Stimulated activated CD4-positive, alpha-beta T cell treated with anti-CD3 and anti-CD28 coated beads, Interleukin-1b, Interleukin-23, amount 100 ng/mL, for 24 hours (primary cell): ENCODE data around the gene ABTB2.

ENCODE experiments used
- DNase-seq, 4 experiments: peaks; one replicate each; pipeline ENCODE4 v3.0.0-alpha.2; 2020; ENCODE audit warnings: low read depth in 4 of 4, low spot score in 1 of 4

ABTB2 gene

DNA sequence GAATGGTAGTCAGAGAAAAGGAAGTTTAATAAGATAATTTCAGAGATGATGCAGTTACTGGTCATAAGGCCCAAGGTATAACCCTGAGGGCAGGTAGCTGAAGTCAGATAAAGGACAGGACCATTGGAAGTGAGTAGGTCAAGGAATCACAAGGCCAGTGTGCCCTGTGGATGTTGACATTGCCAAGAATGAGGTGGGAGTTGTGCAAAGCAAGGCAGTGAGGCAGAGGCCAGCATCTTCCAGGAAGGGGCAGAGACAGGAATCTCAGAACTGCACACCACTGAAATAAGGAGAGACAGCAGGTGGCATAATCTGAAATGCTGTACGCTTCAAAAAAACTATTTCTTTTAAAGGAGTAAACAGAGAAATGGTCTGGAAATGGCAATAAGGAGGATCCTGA is 61.4 kb downstream of the ABTB2 start:
- no peak for DNase-seq

DNA sequence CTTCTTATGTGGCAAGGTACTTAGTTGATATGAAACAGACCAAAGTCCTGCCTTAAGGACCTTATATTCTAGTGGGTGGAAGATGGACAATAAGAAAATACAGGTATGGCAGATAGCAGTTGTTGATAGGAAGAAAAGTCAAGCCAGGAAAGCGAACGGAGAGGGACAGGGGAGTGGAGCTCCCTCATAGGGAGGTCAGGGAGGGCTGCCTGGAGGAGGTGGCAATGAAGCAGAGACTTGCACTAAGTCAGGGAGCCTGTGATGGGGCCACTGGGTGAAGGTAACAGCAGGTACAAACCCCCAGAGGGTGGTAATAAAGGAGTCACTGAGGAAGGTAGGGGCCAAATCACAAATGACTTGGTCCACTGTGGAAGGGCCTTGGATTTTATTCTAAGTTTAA is 65.3 kb downstream of the ABTB2 start:
- no peak for DNase-seq

DNA sequence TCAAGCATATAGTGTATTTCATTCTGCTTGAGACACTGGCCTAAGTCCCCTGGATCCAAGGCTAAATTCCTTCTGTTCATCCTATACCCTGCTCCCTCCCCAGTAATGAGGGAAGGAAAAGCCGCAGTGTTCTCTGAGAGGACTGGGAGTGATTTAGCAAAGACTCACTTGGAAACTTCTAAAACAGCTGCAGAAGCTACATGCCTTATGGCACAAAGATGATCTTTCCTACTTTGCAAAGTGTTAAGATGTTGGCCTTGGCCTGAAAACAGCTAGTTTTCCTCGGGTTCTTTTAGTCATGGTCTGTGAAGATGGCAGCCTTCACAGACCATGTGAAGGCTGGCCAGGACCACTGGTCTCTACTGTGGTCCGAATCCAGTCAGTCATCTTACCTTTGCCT is 65.7 kb downstream of the ABTB2 start:
- DNase-seq: no peak

DNA sequence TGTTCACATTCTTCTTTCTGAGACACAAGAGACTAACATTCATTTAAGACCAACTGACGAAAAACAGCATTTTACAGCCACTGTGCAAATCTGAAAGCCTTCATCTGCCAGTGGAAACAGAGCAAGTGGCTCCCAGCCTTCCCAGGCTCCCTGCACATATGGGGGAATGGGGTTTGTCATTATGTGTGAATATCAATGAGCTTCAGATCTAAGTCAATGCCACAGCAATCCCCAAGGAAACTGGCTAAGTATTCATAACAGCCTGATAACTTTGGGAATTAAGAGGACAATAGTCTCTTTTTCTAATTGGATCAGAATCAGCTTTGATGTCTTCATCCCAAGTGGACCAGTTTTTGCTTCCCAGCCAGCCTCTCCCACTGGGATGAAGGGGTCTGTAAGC is 66.9 kb downstream of the ABTB2 start:
- no peak for DNase-seq

DNA sequence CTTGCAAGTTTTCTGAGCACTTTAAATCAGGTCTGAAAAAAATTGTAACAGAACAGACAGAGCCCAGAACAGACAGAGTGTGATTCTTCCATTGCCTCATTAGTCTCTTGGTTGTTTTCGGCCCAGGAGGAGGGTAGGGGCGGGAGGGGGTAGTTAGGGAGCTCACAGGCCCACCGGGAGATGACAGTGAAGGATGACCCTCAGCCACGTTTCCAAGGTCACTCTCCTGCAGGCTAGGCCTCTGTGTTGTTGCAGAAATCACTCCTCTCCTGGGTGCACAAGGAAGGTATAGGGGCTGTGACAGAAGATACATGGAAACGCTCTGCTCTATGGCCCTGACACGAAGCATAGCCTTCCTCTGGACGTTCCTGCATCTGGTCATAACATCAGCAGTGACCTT is 69.3 kb downstream of the ABTB2 start:
- DNase-seq: no peak

DNA sequence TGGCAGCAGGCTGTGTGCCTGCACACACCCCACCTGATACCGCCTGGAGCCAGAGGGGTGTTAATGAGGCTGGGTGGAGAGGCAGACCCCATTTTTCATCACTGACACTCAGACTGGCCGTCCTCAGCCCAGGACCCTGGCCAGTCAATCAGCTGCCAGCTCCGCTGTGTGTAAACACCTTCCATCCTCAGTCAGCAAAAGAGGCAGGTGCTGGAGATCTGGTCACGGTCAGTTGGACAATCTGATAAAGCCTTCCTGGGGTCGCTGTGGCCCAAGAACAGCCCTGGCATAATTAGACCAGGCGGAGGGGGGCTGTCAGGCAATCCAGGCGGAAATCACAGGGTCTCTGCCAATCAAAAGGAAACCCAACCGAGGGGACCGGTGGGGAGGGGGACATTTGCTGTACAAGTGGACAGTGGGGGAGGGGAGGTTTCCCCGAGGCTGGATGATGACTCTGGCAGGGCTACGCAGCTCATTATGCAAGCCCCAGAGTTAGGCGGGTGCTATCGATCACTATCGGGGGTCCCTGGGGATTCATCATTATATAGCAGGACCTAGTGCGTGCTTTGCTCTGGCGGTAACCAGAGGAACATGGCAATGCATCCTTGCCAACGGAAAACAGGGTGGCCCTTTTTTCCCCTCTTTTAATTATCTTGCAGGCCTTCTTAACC is 72.9 kb downstream of the ABTB2 start:
- DNase-seq: no peak

DNA sequence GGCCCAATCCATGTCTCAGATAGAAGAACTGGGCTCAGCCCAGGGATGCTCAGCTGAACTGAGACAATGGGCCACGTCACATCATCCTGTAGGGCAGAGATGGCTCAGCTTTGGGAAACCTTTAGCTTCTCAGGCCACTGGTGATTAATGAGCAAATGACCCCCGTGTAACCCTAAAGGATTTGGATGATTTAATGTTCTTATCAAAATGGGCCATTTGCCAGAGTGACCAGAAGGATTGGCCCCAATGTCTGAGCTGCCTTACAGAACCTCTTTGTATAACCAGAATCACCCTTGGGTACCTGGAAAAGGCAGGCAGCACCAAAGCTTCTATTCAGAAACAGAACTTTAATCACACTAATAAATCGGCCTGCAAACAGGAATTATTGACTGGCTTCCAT is 73.7 kb downstream of the ABTB2 start:
- no peak for DNase-seq

DNA sequence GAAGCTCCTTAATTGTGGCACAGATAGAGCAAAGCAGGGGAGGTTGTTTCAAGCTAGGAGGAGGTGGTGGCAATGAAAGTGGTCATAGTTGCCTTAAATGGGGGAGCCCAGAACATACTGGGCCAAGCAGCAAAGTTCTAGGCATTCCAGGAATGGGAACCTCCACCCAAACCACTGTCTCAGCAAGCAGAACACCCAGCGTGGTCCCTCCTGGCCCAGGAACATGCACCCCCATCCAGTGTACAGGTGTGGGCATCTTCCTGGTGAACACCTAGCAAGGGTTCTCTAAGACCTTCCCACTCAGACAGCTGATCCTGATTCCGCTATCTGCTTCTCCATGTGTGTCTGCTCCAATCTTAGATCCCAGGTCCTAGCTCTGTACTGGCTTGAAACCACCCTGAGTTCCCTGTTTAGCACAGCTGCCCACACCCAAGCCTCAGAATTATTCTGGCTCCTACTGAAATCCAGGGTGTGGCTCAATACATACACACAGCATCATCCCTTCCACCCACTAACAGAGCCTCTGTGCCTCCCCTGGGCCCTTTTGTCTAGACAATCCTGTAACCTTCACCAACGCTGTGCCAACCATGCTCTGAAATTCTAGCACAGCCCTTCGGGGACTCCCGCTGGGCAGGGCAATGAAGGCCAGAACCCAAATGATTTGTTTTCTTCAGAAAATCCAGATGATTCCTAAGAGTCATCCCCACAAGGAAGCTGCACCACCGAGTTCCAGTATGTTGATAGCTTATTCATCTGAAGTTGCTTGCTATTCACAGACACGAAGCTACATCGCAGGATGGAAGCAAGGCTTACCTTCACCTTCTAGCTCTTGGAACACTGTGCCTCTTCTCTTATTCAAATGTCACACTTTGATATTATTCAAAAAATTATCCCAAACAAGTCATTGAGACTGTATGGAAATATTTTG is 76.6 kb downstream of the ABTB2 start:
- DNase-seq: no peak

DNA sequence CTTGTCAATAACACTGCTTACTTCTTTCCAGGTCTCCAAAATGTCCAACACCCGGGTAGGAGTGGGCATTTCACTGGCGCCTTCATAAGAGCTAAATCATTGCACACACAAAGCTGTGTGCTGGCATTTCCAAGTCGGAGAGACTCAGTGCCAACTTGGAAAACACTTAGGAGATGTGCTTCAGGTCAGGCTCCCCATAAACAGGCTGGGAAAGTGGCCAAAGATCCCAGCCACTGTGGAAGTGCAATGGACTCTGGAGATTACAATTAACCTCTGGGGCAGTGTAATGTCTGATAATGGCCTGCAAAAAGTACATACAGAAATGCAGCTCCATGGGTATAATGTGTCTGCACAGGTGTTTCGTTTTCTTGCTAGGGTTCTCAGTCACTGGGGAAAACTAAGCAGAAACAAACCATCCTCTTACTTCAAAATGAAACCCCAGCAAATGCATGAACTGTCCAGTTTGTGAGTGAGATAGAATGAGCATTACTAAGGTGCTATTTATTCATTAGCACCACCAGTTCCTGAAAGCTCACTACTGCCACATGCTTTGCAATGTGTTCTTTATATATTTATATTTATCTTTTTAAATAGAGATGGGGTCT is 79.0 kb downstream of the ABTB2 start:
- no peak for DNase-seq

DNA sequence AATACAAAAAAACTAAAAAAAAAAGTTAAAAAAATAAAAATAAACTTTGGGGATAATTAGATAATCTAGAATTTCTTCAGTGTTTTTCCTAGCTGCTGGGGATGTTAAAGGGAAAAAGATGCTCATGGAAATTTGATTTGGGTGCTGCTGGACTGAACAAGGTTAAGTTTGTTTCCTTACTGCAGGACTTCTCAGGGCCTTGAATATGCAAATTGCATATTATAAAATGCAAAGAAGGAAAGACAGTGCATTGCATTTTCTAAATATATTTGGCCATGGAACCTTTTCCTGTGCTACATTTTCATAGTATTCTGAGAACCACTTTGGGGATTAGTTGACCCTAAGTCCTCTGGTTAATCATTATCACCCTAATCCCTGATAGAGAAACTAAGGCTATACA is 79.6 kb downstream of the ABTB2 start:
- no peak for DNase-seq

DNA sequence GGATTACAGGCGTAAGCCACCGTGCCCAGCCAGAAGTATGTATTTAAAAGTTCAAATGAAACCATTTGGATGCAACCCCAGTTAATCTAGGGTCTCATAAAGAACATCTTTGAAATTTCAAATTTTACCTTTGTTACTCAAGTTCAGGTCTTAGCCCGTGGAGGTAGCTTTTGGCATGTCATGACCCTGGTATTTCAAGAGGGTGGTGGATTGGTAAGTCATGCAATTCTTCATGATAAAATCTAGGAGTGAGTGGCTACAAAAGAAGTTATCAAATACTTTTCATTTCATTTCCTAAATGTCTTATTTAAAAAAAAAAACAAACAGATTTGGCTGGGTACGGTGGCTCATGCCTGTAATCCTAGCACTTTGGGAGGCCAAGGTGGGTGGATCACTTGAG is 80.6 kb downstream of the ABTB2 start:
- DNase-seq: no peak

DNA sequence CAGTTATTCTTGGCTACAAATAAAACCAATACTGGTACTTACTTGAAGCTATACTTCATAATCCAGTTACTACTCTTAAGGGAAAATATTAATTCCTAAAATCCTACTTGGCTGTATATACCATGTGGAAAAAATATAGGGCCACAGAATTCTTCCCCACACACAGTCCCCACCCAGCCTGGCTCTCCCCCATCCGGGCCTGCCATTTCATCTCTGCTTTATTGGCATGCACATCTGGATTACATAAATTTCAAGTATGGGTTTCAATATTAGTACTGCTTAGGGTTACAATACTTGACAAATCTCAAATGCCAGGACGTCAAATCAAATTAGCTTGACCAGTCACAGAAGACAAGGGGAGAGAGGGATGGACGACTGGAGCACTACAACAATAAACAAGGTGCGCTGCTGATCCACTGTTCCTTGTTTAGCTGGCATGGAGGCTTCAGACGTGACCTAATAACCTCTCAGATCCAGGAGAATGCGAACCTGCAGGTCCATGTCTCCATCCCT is 81.4 kb downstream of the ABTB2 start:
- DNase-seq: no peak

DNA sequence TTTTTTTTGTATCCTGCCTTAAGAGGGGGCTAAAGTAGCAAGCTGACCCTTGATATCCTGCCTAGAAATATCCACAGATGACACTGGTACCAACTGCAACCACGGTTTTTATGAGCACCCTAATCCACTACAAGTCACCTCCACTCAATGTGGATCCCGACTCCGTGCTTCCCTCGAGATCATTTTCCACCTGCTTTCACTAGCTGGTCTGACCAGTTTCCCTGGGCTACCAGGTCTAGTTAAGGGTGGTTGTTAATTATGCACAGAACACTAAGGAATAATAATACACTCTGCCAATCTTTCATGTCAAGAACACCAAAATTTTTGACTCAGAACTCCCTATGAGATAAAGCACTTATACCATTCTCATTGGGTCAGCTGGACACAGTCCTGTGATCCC is 82.3 kb downstream of the ABTB2 start:
- DNase-seq: no peak

DNA sequence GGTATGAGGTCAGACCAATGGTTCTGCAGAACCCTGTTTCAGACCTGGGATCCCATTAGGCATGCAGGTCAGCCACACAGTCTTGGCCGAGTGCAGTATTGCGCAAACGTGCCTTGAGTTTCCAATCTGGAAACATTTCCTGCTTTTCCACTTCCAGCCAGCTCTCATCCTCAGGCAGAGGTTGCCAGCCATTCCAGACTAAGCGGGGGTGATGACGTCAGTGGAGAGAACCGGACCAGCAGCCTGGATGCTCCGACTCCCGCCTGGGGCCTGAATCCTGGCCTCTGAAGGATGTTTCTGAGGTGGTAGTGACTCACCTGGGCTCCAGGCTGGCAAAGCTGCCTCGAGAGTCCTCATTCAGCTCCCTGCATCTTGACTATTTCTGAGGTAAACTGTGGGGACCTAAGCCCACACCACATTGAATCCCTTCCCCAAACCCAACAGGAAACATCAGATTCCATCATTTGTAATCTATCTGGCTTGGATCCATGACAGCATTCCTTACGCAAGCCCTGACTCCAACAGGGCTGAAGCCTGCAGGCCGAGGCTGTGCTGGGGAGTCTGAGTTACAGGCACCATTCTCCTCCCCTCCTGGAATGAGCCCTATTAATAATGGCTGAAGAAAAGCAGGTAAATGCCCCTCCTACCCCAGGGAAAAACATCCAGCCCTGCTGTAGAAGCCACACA is 83.0 kb downstream of the ABTB2 start:
- DNase-seq: no peak

DNA sequence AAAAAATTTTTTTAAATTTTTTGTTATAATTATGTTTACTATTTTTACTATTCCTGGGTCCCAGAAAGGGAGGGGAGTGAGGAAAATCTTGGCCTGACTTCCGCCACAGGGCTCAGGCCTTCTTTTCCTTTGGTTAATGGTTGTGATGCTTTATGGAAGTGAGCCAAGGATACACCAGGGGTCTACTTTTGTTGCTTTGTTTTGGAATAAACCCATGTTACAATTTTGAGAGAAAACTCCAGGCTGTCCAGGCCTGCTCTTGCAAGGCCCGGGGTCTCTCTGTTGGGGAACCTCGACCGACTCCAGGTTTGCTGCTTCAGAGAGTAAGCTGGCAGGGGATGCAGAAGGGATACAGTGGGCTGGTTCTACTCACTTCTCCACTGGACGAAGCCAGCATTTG is 84.7 kb downstream of the ABTB2 start:
- DNase-seq: no peak

DNA sequence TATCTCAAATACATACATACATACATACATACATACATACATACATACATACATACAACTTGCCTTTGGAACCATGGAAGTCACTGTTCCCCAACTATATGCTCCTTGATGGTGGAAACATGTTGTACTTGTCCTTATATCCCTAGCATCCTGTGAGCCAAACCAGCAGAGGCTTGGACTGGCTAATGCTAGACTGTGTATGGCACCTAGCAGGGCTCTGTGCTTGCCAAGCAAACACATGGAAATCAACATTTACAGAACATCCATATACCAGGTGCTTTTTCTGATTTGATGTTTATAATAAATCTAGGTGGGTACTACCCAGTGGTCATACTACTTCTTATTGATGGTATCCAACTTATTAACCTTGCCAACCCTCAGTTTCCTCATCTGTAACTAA is 86.1 kb downstream of the ABTB2 start:
- DNase-seq: no peak

DNA sequence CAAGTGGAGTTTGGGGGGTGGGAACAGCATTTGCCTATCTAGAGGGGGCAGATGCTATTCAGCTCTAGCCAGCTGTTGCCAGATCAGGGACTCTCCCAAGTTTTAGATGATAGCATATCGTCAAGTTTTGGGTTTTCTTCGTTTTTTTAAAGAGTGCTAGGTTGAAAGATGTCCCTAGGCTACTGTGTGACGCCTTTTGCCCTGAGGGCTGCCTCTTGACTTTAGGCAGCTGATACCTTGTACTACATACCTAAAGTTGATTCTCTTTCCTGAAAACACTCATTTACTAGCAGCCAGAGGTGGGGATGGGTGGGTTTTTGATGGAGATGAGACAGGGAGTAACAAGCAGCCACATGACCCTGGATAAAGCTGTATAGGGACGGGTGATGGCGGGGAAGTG is 87.1 kb downstream of the ABTB2 start:
- no peak for DNase-seq

DNA sequence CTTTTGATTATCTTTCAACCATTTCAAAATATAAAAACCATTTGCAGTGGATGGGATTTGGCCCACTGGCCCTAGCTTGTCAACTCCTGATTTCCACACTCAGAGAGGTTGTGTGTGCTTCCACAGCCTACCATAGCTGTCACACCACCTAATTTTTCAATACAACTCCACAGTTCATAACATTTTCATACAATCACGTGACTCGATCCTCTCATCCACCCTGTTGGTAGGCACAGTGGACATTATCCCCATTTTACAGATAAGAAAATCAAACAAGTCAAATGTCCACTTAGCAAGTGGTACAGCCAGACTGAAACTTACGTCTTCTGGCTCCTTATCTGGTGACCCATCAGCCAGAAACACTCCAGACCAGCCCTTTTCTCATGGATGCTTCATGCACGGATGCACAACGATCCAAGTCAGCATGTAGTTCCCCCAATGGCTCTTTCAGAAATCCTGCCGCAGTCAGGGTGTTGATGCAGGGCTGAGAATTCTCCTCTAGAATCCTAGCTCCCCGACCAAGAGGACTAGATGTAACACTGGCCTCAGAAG is 88.0 kb downstream of the ABTB2 start:
- DNase-seq: no peak

DNA sequence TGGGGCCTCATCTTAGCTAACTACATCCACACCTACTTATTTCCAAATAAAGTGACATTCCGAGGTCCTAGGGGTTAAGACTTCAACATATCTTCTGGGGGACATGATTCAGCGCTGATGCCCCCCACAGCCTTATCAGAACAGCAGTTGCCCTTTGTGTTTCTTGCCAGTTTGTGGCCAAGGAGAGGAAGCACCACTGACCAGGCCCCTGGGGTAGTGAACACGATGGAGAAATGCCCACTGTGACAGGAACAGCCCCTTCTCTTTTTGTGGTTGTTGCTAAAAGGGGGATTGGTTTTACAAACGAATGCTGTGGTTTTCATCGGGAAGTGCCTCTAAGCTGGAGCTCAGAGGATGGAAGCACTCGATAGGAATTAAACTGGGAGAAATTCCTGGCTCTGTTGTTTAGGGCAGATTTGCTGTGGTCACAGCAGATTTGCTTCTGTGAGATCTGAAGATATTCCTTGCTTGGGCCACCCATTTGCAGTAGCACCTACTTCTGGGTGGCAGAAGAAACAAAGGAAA is 88.8 kb downstream of the ABTB2 start:
- DNase-seq: no peak

DNA sequence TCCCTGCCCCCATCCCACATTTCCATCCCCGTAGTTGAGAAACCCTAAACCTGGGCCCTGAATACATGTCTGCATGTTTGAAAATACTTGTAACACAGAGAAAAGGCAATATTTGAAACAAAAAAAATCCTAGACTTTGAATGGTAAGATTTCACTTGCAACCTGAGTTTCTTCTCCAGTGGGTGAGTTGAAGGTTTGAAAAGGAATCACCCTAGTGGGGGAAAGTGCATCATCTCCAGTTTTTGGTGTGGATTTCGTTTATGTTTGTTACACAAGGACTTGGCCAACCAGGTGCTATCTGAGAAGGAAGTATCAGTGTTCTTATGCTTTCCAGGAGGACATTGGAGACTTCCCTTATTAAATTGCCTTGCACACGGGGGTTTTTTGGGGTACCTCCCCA is 90.4 kb downstream of the ABTB2 start:
- no peak for DNase-seq

DNA sequence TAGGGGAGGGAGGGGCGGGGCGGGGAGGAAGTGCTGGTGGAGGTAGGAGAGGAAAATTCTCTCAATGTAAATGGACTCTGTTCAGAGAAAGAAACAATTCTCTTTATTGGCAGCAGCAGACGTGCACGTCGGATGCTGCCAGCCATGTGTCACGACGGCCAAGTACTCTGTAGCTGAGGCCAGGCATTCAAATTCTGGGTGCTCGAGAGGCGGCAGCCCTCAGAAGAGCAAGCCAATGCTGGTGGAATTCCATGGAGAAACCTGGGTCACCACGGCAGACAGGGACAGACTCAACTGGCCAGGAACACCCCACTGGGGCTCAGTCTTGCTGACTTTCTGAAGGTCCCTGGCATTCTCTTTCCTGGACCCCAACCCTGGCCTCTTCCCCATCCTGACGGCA is 90.8 kb downstream of the ABTB2 start:
- no peak for DNase-seq
